NT2/D1 (cell line): ENCODE results near the gene POF1B.
"Not testable (repeated sequence)": the region's sequence is repeated elsewhere in the genome, so short reads cannot be mapped to it uniquely, and the experiment has no call there.

Source experiments
- SUZ12 ChIP-seq: IDR thresholded peaks from 2 replicates; pipeline ENCODE4 v1.6.1; 2011; ENCODE audit not compliant: insufficient read length, insufficient read depth; ENCODE audit errors: extremely low read depth
- ZNF274 ChIP-seq: IDR thresholded peaks from 2 replicates; pipeline ENCODE4 v1.6.1; 2011; ENCODE audit warnings: mild to moderate bottlenecking, low read depth, low read length

DNA sequence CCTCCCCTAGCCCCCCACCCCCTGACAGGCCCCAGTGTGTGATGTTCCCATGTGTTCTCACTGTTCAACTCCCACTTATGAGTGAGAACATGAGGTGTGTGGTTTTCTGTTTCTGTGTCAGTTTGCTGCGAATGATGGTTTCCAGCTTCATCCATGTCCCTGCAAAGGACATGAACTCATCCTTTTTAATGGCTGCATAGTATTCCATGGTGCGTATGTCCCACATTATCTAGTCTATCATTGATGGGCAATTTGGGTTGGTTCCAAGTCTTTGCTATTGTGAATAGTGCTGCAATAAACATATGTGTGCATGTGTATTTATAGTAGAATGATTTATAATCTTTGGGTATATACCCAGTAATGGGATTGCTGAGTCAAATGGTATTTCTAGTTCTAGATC, 68.1 kb downstream of the POF1B start:
- TF ChIP-seq SUZ12, ZNF274: not testable (repeated sequence)
